A549 (cell line): ENCODE data around the gene KCNN4.

Source experiments
- CHD2 ChIP-seq: fragments of 150-350 bp; IDR thresholded peaks from 2 replicates; pipeline ENCODE4 v1.6.1; 2014; ENCODE audit warnings: low read length; ENCODE audit not compliant: partially characterized antibody
- HDAC2 ChIP-seq: fragments of 200-600 bp; sonication (generic); IDR thresholded peaks from 2 replicates; pipeline ENCODE4 v1.6.1; 2016
- KDM1A ChIP-seq: fragments of 200-600 bp; sonication (generic); IDR thresholded peaks from 2 replicates; pipeline ENCODE4 v1.6.1; 2016; ENCODE audit warnings: low read depth, mild to moderate bottlenecking
- TFCP2L1 ChIP-seq: fragments of 250-450 bp; sonication (Bioruptor Pico); IDR thresholded peaks from 2 replicates; pipeline ENCODE4 v1.5.0; 2021; ENCODE audit warnings: mild to moderate bottlenecking

DNA sequence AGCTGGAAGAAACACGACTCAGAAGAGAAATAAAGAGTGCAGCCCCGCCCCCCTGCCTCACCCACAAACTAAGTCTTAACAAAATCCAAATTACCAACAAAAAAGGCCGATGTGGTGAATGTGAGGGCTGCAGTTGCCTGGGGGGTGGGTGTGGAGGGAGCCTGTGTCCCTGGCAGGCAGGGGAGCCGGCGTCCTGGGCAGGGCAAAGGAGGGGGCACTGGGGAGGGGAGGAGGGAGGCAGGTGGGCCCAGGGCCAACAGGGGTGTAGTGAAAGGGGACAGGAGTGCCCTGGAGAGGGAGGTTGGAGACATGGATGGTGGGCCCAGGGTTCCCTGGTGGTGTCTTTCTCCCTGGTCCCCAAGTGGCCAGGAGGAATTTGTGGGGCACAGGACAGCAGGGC is 60.9 kb downstream of the KCNN4 start:
- TF ChIP-seq KDM1A (no peak), HDAC2 (no peak), TFCP2L1 (no peak), CHD2 (no peak)
